A673 (cell line): Measurements from ENCODE around the gene GJD2. TPM values are rescaled to one million over a fixed set of nuclear protein-coding genes. Genes with fewer than 3 reads are reported as not detected.

Source experiments
- BruUV-seq: library from RNA; stranded (reverse); fragments of 400-500 nt; replicated peaks from 2 replicates; lab custom pipeline; 2021; lab: Mats Ljungman, UMichigan
- CTCF ChIA-PET: fragments of 300-600 bp; sonication (Branson Sonifier 250); formaldehyde crosslinking; loops from one replicate; lab custom pipeline; 2022; ENCODE audit warnings: antibody characterized with exemption; lab: Charles Lee
- POLR2A ChIA-PET: fragments of 300-600 bp; sonication (Branson Sonifier 250); formaldehyde crosslinking; loops from one replicate; lab custom pipeline; 2022; ENCODE audit warnings: antibody characterized with exemption; ENCODE audit not compliant: low non-redundant PET; lab: Charles Lee
- DNase-seq: peaks from one replicate; pipeline ENCODE4 v3.0.0-alpha.2; 2015; ENCODE audit warnings: low spot score
- H3K27ac ChIP-seq: fragments of 200-600 bp; sonication (generic); 2 replicates; pipeline ENCODE4 v1.5.1; 2016; ENCODE audit warnings: mixed run types, low read depth, mild to moderate bottlenecking, mixed read lengths, antibody characterized with exemption, low read length; ENCODE audit not compliant: poor library complexity, severe bottlenecking
- H3K27me3 ChIP-seq: fragments of 200-600 bp; sonication (generic); replicated peaks from 2 replicates; pipeline ENCODE4 v1.6.1; 2017; ENCODE audit warnings: mixed run types, low read depth, mild to moderate bottlenecking, mixed read lengths, antibody characterized with exemption, low read length; ENCODE audit not compliant: insufficient read depth, poor library complexity
- H3K36me3 ChIP-seq: fragments of 200-600 bp; sonication (generic); 2 replicates; pipeline ENCODE4 v1.6.1; 2016; ENCODE audit warnings: mixed run types, mild to moderate bottlenecking, mixed read lengths, antibody characterized with exemption, low read length; ENCODE audit not compliant: insufficient read depth, poor library complexity, severe bottlenecking
- H3K4me1 ChIP-seq: fragments of 200-600 bp; sonication (generic); 2 replicates; pipeline ENCODE4 v1.6.1; 2017; ENCODE audit warnings: mixed run types, mild to moderate bottlenecking, mixed read lengths, antibody characterized with exemption, low read length; ENCODE audit not compliant: insufficient read depth, poor library complexity, severe bottlenecking
- H3K4me3 ChIP-seq: fragments of 200-600 bp; sonication (generic); 2 replicates; pipeline ENCODE4 v1.5.1; 2016; ENCODE audit warnings: low read depth, mixed run types, mild to moderate bottlenecking, mixed read lengths, low read length; ENCODE audit not compliant: poor library complexity, severe bottlenecking
- H3K9me3 ChIP-seq: fragments of 200-600 bp; sonication (generic); 2 replicates; pipeline ENCODE4 v1.6.1; 2016; ENCODE audit warnings: mixed run types, low read depth, mild to moderate bottlenecking, mixed read lengths, antibody characterized with exemption, low read length; ENCODE audit not compliant: poor library complexity, severe bottlenecking
- CTCF ChIP-seq: fragments of 300-800, 200-600 bp; sonication (generic); conservative IDR thresholded peaks from 2 replicates; pipeline ENCODE4 v1.5.1; 2017; ENCODE audit warnings: low read depth, mild to moderate bottlenecking, antibody characterized with exemption, low read length, moderate library complexity, mixed read lengths
- EZH2 ChIP-seq: fragments of 200-600 bp; sonication (generic); IDR thresholded peaks from 2 replicates; pipeline ENCODE4 v1.6.1; 2017; ENCODE audit warnings: borderline replicate concordance, low read depth, mild to moderate bottlenecking, mixed read lengths, antibody characterized with exemption, low read length; ENCODE audit not compliant: poor library complexity, severe bottlenecking
- intact Hi-C: fragments of 100-400 bp; cut with micrococcal nuclease; formaldehyde crosslinking; loops from one replicate; pipeline ENCODE4 v1.10.0; 2022; ENCODE audit not compliant: unreplicated experiment
- total RNA-seq: library from RNA; stranded (reverse); gene quantifications from 2 replicates; pipeline ENCODE4 v1.2.3, GENCODE V29; 2021

The GJD2 gene
- total RNA-seq, 1 experiment from 2014 or later, result not detected

GRCh38 chr15:34718681-34719665 is 35.8 kb downstream of the GJD2 start:
- H3K4me1 ChIP-seq, result no peaks in the 10 kb centered on the region
- no peak overlapping the region for H3K27ac ChIP-seq
- no peak for DNase-seq
- POLR2A ChIA-PET, result no interaction called here
- CTCF ChIA-PET, result no interaction called here
- peaks cover 68% of the 10 kb centered on the region for H3K27me3 ChIP-seq
- no peak overlapping the region for H3K4me3 ChIP-seq
- no peaks in the 10 kb centered on the region for H3K9me3 ChIP-seq
- no peaks in the 10 kb centered on the region for H3K36me3 ChIP-seq
- BruUV-seq, result no TSS peak
- TF ChIP-seq CTCF, result no peak
- no peak for TF ChIP-seq EZH2
- intact Hi-C loops, result no loop called here

GRCh38 chr15:34717729-34718128 is 37.1 kb downstream of the GJD2 start:
- ChIA-PET POLR2A (no interaction called here), CTCF (no interaction called here)
- TF ChIP-seq EZH2 (no peak), CTCF (no peak)
- Histone ChIP-seq H3K27ac (no peak overlapping the region), H3K9me3 (no peaks in the 10 kb centered on the region), H3K27me3 (peaks cover 69% of the 10 kb centered on the region), H3K4me3 (no peak overlapping the region), H3K4me1 (no peaks in the 10 kb centered on the region), H3K36me3 (no peaks in the 10 kb centered on the region)
- intact Hi-C loops, result no loop called here
- BruUV-seq, result no TSS peak
- DNase-seq, result no peak

GRCh38 chr15:34716111-34716510 is 38.7 kb downstream of the GJD2 start:
- intact Hi-C loops, result no loop called here
- DNase-seq, result no peak
- no peak overlapping the region for H3K27ac ChIP-seq
- peaks cover 67% of the 10 kb centered on the region for H3K27me3 ChIP-seq
- no peaks in the 10 kb centered on the region for H3K36me3 ChIP-seq
- no peak overlapping the region for H3K4me3 ChIP-seq
- ChIA-PET POLR2A (no interaction called here), CTCF (no interaction called here)
- TF ChIP-seq CTCF (no peak), EZH2 (no peak)
- no peaks in the 10 kb centered on the region for H3K4me1 ChIP-seq
- BruUV-seq, result no TSS peak
- no peaks in the 10 kb centered on the region for H3K9me3 ChIP-seq
